T-cell (primary cell): ENCODE measurements around the gene ATP5F1A. TPM values are rescaled to one million over a fixed set of nuclear protein-coding genes. Genes with fewer than 3 reads are reported as not detected.

ENCODE experiments used
- ATAC-seq, 4 experiments: fragments of 200-7000 bp in 3 of 4; fragments of 150-1000 bp in 1 of 4; cut with Tn5 transposase; replicated peaks in 1 of 4; 1 replicate in 3 of 4; 2 replicates in 1 of 4; pipeline ENCODE4 v1.10.0; 2021; ENCODE audit warnings: moderate library complexity in 3 of 4, mild to moderate bottlenecking in 2 of 4, moderate number of reproducible peaks in 1 of 4
- CTCF ChIA-PET, 2 donors: fragments of 300-600 bp; sonication (Branson Sonifier 250); formaldehyde crosslinking; loops; one replicate each; lab custom pipeline; 2022; ENCODE audit warnings: antibody characterized with exemption in 2 of 2; lab: Charles Lee
- POLR2A ChIA-PET, 2 donors: fragments of 300-600 bp; sonication (Branson Sonifier 250); formaldehyde crosslinking; loops; one replicate each; lab custom pipeline; 2022; ENCODE audit warnings: antibody characterized with exemption in 2 of 2; lab: Charles Lee
- DNase-seq, 35 experiments: peaks; one replicate each; pipeline versions ENCODE4 v3.0.0 to v3.0.0-alpha.2; 2013 to 2023
- H3K27ac ChIP-seq: one replicate; pipeline ENCODE4 v1.5.1; 2013; ENCODE audit warnings: low read length
- H3K27me3 ChIP-seq, 2 experiments: replicated peaks in 1 of 2; 1 replicate in 1 of 2; 2 replicates in 1 of 2; pipeline versions ENCODE4 v1.6.1 to v1.7.0; 2013; ENCODE audit warnings: low read length in 1 of 2, mixed read lengths in 1 of 2; ENCODE audit not compliant: control insufficient read depth in 2 of 2, insufficient read depth in 2 of 2; ENCODE audit errors: extremely low read depth in 1 of 2
- H3K36me3 ChIP-seq, 2 donors: 1 replicate in 1 of 2; 2 replicates in 1 of 2; pipeline versions ENCODE4 v1.6.1 to v1.7.0; 2013; ENCODE audit warnings: low read length in 1 of 2; ENCODE audit not compliant: control insufficient read depth in 2 of 2, insufficient read depth in 1 of 2; ENCODE audit errors: extremely low read depth in 1 of 2
- H3K4me1 ChIP-seq, 2 experiments: 1 replicate in 1 of 2; 2 replicates in 1 of 2; pipeline versions ENCODE4 v1.6.1 to v1.7.0; 2013; ENCODE audit warnings: low read length in 2 of 2, mixed read lengths in 1 of 2; ENCODE audit not compliant: insufficient read depth in 2 of 2, control insufficient read depth in 1 of 2; ENCODE audit errors: extremely low read depth in 1 of 2
- H3K4me3 ChIP-seq, 2 donors: 1 replicate in 1 of 2; 2 replicates in 1 of 2; pipeline versions ENCODE4 v1.5.1 to v1.7.0; 2013; ENCODE audit warnings: mild to moderate bottlenecking in 2 of 2, low read length in 1 of 2, moderate library complexity in 1 of 2; ENCODE audit not compliant: control insufficient read depth in 1 of 2; ENCODE audit errors: extremely low read depth in 1 of 2
- H3K9me3 ChIP-seq: 2 replicates; pipeline ENCODE4 v1.7.0; 2013
- H3K27ac Mint-ChIP-seq, 2 donors: one replicate each; pipeline ENCODE4 v1.8.0; 2020 to 2021; ENCODE audit warnings: mild to moderate bottlenecking in 2 of 2, mixed read lengths in 2 of 2
- H3K27me3 Mint-ChIP-seq, 2 donors: one replicate each; pipeline ENCODE4 v1.8.0; 2021 to 2022; ENCODE audit warnings: mixed read lengths in 2 of 2
- H3K36me3 Mint-ChIP-seq: one replicate; pipeline ENCODE4 v1.8.0; 2021; ENCODE audit warnings: mixed read lengths
- H3K4me1 Mint-ChIP-seq, 3 donors: one replicate each; pipeline ENCODE4 v1.8.0; 2020 to 2022; ENCODE audit warnings: mixed read lengths in 3 of 3, mild to moderate bottlenecking in 1 of 3
- H3K4me3 Mint-ChIP-seq, 3 donors: one replicate each; pipeline ENCODE4 v1.8.0; 2020 to 2022; ENCODE audit warnings: mild to moderate bottlenecking in 3 of 3, mixed read lengths in 3 of 3, moderate library complexity in 3 of 3
- H3K9me3 Mint-ChIP-seq, 3 donors: one replicate each; pipeline ENCODE4 v1.8.0; 2020 to 2022; ENCODE audit warnings: mixed read lengths in 3 of 3
- WGBS: methylation state at CpG from one replicate; pipeline ENCODE4 v1.1.5; 2013; ENCODE audit warnings: missing lambda C conversion rate; ENCODE audit not compliant: insufficient coverage; 5-methylcytosine and 5-hydroxymethylcytosine counted together
- total RNA-seq, 35 experiments: library from RNA in 6 of 35; stranded (reverse) in 6 of 35; fragments of 120-200 nt in 1 of 35; gene quantifications; one replicate each; pipeline versions ENCODE4 v1.2.1 to v1.2.4 and lab custom pipeline; 2013 to 2026

Gene ATP5F1A
- total RNA-seq, 5 donors from 2014 or later (not counting 1 experiment from before 2014, with no cell fraction given) = 180 to 264 (median 238) TPM

DNA sequence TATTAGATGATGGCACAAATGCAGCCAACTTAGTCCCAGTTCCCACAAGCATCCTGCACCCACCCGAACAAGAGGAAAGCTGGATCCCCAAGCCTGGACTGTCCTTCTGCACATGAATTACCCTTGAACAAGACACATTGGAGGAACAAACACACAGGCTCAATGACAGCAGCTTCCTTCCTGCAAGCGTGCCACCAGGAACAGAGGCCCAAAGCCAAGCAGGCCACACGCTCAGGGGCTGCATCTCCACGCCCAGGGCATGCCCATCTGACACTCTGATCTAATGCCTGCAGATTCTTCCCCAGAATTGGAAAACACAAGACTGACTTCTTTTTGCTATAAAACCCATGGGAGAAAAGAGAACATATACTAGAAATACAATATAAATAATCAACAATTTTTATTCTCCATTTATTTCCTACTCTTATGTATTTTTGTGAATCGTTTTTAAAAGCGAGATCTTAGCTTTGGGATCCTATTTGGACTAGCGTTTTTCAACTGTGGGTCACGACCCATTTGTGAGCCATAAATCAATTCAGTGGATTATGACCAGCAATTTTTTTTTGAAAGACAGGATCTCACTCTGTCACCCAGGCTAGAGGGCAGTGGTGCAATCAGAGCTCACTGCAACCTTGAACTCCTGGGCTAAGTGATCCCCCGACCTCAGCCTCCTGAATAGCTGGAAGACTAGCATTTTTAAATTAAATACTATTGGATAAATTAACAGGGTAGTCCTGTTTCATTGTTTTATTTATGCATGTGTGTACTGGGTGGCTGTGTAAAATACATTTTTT lies 60.4 kb downstream of the ATP5F1A start:
- Histone ChIP-seq H3K9me3 (no peaks in the 10 kb centered on the region), H3K4me3 (no peak overlapping the region), H3K36me3 (no peaks in the 10 kb centered on the region), H3K27me3 (no peaks in the 10 kb centered on the region), H3K4me1 (peaks cover 15 to 28% of the 10 kb centered on the region in 2 experiments), H3K27ac (no peak overlapping the region)
- H3K27me3 Mint-ChIP-seq = no peaks in the 10 kb centered on the region
- ChIA-PET POLR2A (no interaction called here), CTCF (interaction anchor here in 1 of 2 donors (0.6 kb wide), 1 partner anchor 372 kb away, joined by 4 read pairs; no protein-coding TSS in a partner anchor)
- no peak overlapping the region for H3K27ac Mint-ChIP-seq
- H3K9me3 Mint-ChIP-seq = no peaks in the 10 kb centered on the region
- no peak overlapping the region for H3K4me3 Mint-ChIP-seq
- peaks cover 27 to 32% (median 31%) of the 10 kb centered on the region in 3 donors for H3K4me1 Mint-ChIP-seq
- 91% methylated on average over 6 of the region's 9 CpGs for WGBS
- no peak for DNase-seq
- no peak for ATAC-seq
- H3K36me3 Mint-ChIP-seq = peaks cover 20% of the 10 kb centered on the region

- Mint-ChIP-seq H3K36me3 (peaks cover 20% of the 10 kb centered on the region), H3K9me3 (no peaks in the 10 kb centered on the region), H3K27me3 (no peaks in the 10 kb centered on the region), H3K4me1 (peaks cover 16 to 18% (median 17%) of the 10 kb centered on the region in 3 donors), H3K27ac (no peak overlapping the region), H3K4me3 (no peak overlapping the region)
- Histone ChIP-seq H3K9me3 (no peaks in the 10 kb centered on the region), H3K36me3 (no peaks in the 10 kb centered on the region), H3K4me3 (no peak overlapping the region), H3K27me3 (no peaks in the 10 kb centered on the region), H3K4me1 (peaks cover 4 to 11% of the 10 kb centered on the region in 2 experiments), H3K27ac (no peak overlapping the region)
- no peak for ATAC-seq
- ChIA-PET CTCF (no interaction called here), POLR2A (no interaction called here)
- WGBS = no CpG with 5 or more reads among the region's 2 CpGs
- no peak for DNase-seq
These were observed 62.1 kb downstream of the ATP5F1A start for GRCh38 chr18:46035696-46036680.

GRCh38 chr18:46034230-46034629 lies 63.9 kb downstream of the ATP5F1A start:
- Histone ChIP-seq H3K27me3 (no peaks in the 10 kb centered on the region), H3K36me3 (no peaks in the 10 kb centered on the region), H3K4me1 (no peaks in the 10 kb centered on the region), H3K4me3 (no peak overlapping the region), H3K27ac (no peak overlapping the region), H3K9me3 (no peaks in the 10 kb centered on the region)
- 67% methylated on average over 1 of the region's 1 CpG for WGBS
- DNase-seq = no peak
- ChIA-PET CTCF (interaction anchor here (0.5 to 1.1 kb wide), 2 partner anchors 39 to 63 kb away, joined by 3 to 5 read pairs; no protein-coding TSS in a partner anchor), POLR2A (no interaction called here)
- no peak for ATAC-seq
- Mint-ChIP-seq H3K36me3 (peaks cover 13% of the 10 kb centered on the region), H3K9me3 (no peaks in the 10 kb centered on the region), H3K27ac (no peak overlapping the region), H3K4me3 (no peak overlapping the region), H3K27me3 (no peaks in the 10 kb centered on the region), H3K4me1 (peaks cover 0 to under 1% (median 0%) of the 10 kb centered on the region in 3 donors)

GRCh38 chr18:46031741-46032140 lies 66.4 kb downstream of the ATP5F1A start:
- CTCF ChIA-PET = no interaction called here
- Mint-ChIP-seq H3K4me3 (no peak overlapping the region), H3K27me3 (peaks cover 0 to 5% of the 10 kb centered on the region in 2 donors), H3K9me3 (no peaks in the 10 kb centered on the region), H3K36me3 (peaks cover 5% of the 10 kb centered on the region), H3K4me1 (peaks cover 12 to 13% (median 12%) of the 10 kb centered on the region in 3 donors), H3K27ac (no peak overlapping the region)
- POLR2A ChIA-PET = interaction anchor here in 1 of 2 donors (0.6 kb wide), 1 partner anchor 181 kb away, joined by 6 read pairs; no protein-coding TSS in a partner anchor
- Histone ChIP-seq H3K9me3 (no peaks in the 10 kb centered on the region), H3K36me3 (no peaks in the 10 kb centered on the region), H3K4me1 (peaks cover 2 to 10% of the 10 kb centered on the region in 2 experiments), H3K27me3 (no peaks in the 10 kb centered on the region), H3K4me3 (no peak overlapping the region), H3K27ac (no peak overlapping the region)
- ATAC-seq = no peak
- no CpG with 5 or more reads among the region's 4 CpGs for WGBS
- DNase-seq = no peak

Other genes starting within 250 kb of the ATP5F1A start
- gene EPG5, start 131.0 kb downstream of the ATP5F1A start, total RNA-seq = 10 to 100 TPM; 39.2 to 54.4 (median 42.6) TPM
- gene PSTPIP2, start 26.0 kb downstream of the ATP5F1A start, total RNA-seq = 10 to 100 TPM in 3 of 5 donors, 1 to 10 TPM in 2; 7.7 to 16.0 (median 11.4) TPM
- gene HAUS1, start 6.1 kb upstream of the ATP5F1A start, total RNA-seq = 10 to 100 TPM; 16.3 to 23.2 (median 20.6) TPM